ENCODE results near the gene FAM131A.

The FAM131A gene

GRCh38 chr3:184371570-184372018 is 34.2 kb downstream of the FAM131A start:
- TF ChIP-seq TAF1 (IDR thresholded peaks at IDR 0.05; ENCODE audit: borderline replicate concordance, insufficient read depth, low read length) (no peak), FOXP2 (optimal IDR thresholded peaks at IDR 0.05; ENCODE audit: borderline replicate concordance, extremely low read depth, extremely low read length, insufficient read depth) (no peak), REST (IDR thresholded peaks at IDR 0.05; ENCODE audit: insufficient read depth in 1 of 2, low read depth in 2 of 2, low read length in 2 of 2) (no peak), POLR2AphosphoS5 (IDR thresholded peaks at IDR 0.05; ENCODE audit: low read depth, low read length) (no peak), SIN3A (IDR thresholded peaks at IDR 0.05; ENCODE audit: borderline replicate concordance, insufficient read depth, low read length) (no peak)

GRCh38 chr3:184372296-184372821 is 35.0 kb downstream of the FAM131A start:
- TF ChIP-seq FOXP2 (optimal IDR thresholded peaks at IDR 0.05; ENCODE audit: borderline replicate concordance, extremely low read depth, extremely low read length, insufficient read depth) (no peak), SIN3A (IDR thresholded peaks at IDR 0.05; ENCODE audit: borderline replicate concordance, insufficient read depth, low read length) (no peak), REST (IDR thresholded peaks at IDR 0.05; ENCODE audit: insufficient read depth in 1 of 2, low read depth in 2 of 2, low read length in 2 of 2) (no peak), TAF1 (IDR thresholded peaks at IDR 0.05; ENCODE audit: borderline replicate concordance, insufficient read depth, low read length) (no peak), POLR2AphosphoS5 (IDR thresholded peaks at IDR 0.05; ENCODE audit: low read depth, low read length) (no peak)

- no peak for TF ChIP-seq TAF1 (IDR thresholded peaks at IDR 0.05; ENCODE audit: borderline replicate concordance, insufficient read depth, low read length)
- no peak for TF ChIP-seq SIN3A (IDR thresholded peaks at IDR 0.05; ENCODE audit: borderline replicate concordance, insufficient read depth, low read length)
- no peak for TF ChIP-seq POLR2AphosphoS5 (IDR thresholded peaks at IDR 0.05; ENCODE audit: low read depth, low read length)
- no peak for TF ChIP-seq FOXP2 (optimal IDR thresholded peaks at IDR 0.05; ENCODE audit: borderline replicate concordance, extremely low read depth, extremely low read length, insufficient read depth)
- no peak for TF ChIP-seq REST (IDR thresholded peaks at IDR 0.05; ENCODE audit: insufficient read depth in 1 of 2, low read depth in 2 of 2, low read length in 2 of 2)
These were observed 35.5 kb downstream of the FAM131A start for GRCh38 chr3:184372911-184373310.

DNA sequence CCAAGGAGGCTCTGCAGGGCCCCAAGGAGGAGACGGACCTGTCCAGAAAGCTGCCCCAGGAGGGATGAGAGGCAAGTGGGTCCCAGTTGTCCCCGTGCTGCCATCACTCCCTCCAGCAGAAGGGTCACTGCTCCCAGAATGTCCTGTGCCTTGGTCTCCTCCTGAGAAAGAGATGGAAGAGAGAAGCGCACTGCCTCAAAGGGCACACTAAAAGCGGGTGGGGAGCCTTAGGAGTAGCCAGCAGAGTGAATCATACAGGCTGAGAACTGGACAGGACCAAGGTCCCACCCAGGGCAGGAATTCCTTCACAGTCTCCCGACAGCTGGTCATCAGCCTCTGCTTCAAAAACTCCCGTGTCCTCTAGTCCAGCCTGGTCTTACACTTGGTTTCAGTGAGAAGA is 36.0 kb downstream of the FAM131A start:
- no peak for TF ChIP-seq POLR2AphosphoS5 (IDR thresholded peaks at IDR 0.05; ENCODE audit: low read depth, low read length)
- no peak for TF ChIP-seq TAF1 (IDR thresholded peaks at IDR 0.05; ENCODE audit: borderline replicate concordance, insufficient read depth, low read length)
- TF ChIP-seq SIN3A (IDR thresholded peaks at IDR 0.05; ENCODE audit: borderline replicate concordance, insufficient read depth, low read length): no peak
- TF ChIP-seq FOXP2 (optimal IDR thresholded peaks at IDR 0.05; ENCODE audit: borderline replicate concordance, extremely low read depth, extremely low read length, insufficient read depth): no peak
- no peak for TF ChIP-seq REST (IDR thresholded peaks at IDR 0.05; ENCODE audit: insufficient read depth in 1 of 2, low read depth in 2 of 2, low read length in 2 of 2)
